Measurements from ENCODE around the gene UGT8. TPM values are rescaled to one million over a fixed set of nuclear protein-coding genes. Genes with fewer than 3 reads are reported as not detected.

Gene UGT8
- total RNA-seq = under 1 TPM in 1 of 2 experiments, not detected in 1; 0.11 TPM
- 0.08 TPM for polyA plus RNA-seq (2013, experiment 1 of 2)
- 0.05 TPM for polyA plus RNA-seq (2013, experiment 2 of 2)
- total RNA-seq = 0 to 1.6 (median 0.24) reads per million in 172 experiments

- peak within 1 kb of the TSS; percentile 60 for H3K4me3 Mint-ChIP-seq
- H3K36me3 Mint-ChIP-seq (ENCODE audit: low read depth) = no peaks in the 10 kb centered on the region
- TF ChIP-seq CTCF (IDR thresholded peaks at IDR 0.05) = no peak
- peak within 1 kb of the TSS; percentile 17 for H3K4me3 ChIP-seq (ENCODE audit: low read length)
- H3K4me1 Mint-ChIP-seq (ENCODE audit: low read depth) = peaks cover 11% of the 10 kb centered on the region
- H3K27ac Mint-ChIP-seq = no peak within 1 kb of the TSS
- H3K9me3 ChIP-seq (ENCODE audit: control insufficient read depth in 1 of 2, insufficient read depth in 1 of 2, low read length in 2 of 2) = peaks cover 0 to 13% of the 10 kb centered on the region in 2 experiments
- intact Hi-C loops (cut with DNase I, micrococcal nuclease) = no loop called here
- H3K4me1 ChIP-seq (ENCODE audit: insufficient read depth, low read length) = peaks cover 13% of the 10 kb centered on the region
- POLR2A ChIA-PET = no interaction called here
- ATAC-seq (ENCODE audit: poor library complexity) (peak; percentile 32), DNase-seq (peak in 5 of 14 experiments; percentile 14 to 36 (median 16))
- H3K27me3 ChIP-seq (ENCODE audit: control insufficient read depth in 1 of 2, insufficient read depth in 2 of 2, low read length in 2 of 2) = peaks cover 19 to 28% of the 10 kb centered on the region in 2 experiments
- H3K9me3 Mint-ChIP-seq = no peaks in the 10 kb centered on the region
- H3K36me3 ChIP-seq (ENCODE audit: insufficient read depth, low read length) = no peaks in the 10 kb centered on the region
- CTCF ChIA-PET = no interaction called here
- no peak within 1 kb of the TSS for H3K27ac ChIP-seq (ENCODE audit: low read depth in 1 of 2, low read length in 2 of 2)
- H3K27me3 Mint-ChIP-seq = peaks cover 33% of the 10 kb centered on the region
These were observed at the start of gene UGT8 for GRCh38 chr4:114598191-114599121. Gene UGT8 (plus strand): TSS chr4:114598807. CDS start chr4:114622881, 24,074 bp downstream.

- intact Hi-C loops (cut with DNase I, micrococcal nuclease) = no loop called here
- no peak overlapping the region for H3K4me3 Mint-ChIP-seq
- DNase-seq = no peak
- no peaks in the 10 kb centered on the region for H3K4me1 Mint-ChIP-seq (ENCODE audit: low read depth)
- Histone ChIP-seq H3K9me3 (ENCODE audit: control insufficient read depth in 1 of 2, insufficient read depth in 1 of 2, low read length in 2 of 2) (peaks cover 0 to 5% of the 10 kb centered on the region in 2 experiments), H3K4me3 (ENCODE audit: low read length) (no peak overlapping the region), H3K36me3 (ENCODE audit: insufficient read depth, low read length) (no peaks in the 10 kb centered on the region), H3K27me3 (ENCODE audit: control insufficient read depth in 1 of 2, insufficient read depth in 2 of 2, low read length in 2 of 2) (no peaks in the 10 kb centered on the region), H3K4me1 (ENCODE audit: insufficient read depth, low read length) (no peaks in the 10 kb centered on the region), H3K27ac (ENCODE audit: low read depth in 1 of 2, low read length in 2 of 2) (no peak overlapping the region)
- ChIA-PET CTCF (no interaction called here), POLR2A (no interaction called here)
- no peak for ATAC-seq (ENCODE audit: poor library complexity)
- H3K36me3 Mint-ChIP-seq (ENCODE audit: low read depth) = no peaks in the 10 kb centered on the region
- H3K27ac Mint-ChIP-seq = no peak overlapping the region
- TF ChIP-seq CTCF (IDR thresholded peaks at IDR 0.05) = no peak
- H3K27me3 Mint-ChIP-seq = no peaks in the 10 kb centered on the region
- H3K9me3 Mint-ChIP-seq = peaks cover 2% of the 10 kb centered on the region
These were observed 49.0 kb upstream of the UGT8 start for GRCh38 chr4:114549638-114550037.

GRCh38 chr4:114558446-114559020, 40.1 kb upstream of the UGT8 start:
- Histone ChIP-seq H3K4me3 (ENCODE audit: low read length) (no peak overlapping the region), H3K36me3 (ENCODE audit: insufficient read depth, low read length) (no peaks in the 10 kb centered on the region), H3K9me3 (ENCODE audit: control insufficient read depth in 1 of 2, insufficient read depth in 1 of 2, low read length in 2 of 2) (peaks cover 0 to 6% of the 10 kb centered on the region in 2 experiments), H3K27ac (ENCODE audit: low read depth in 1 of 2, low read length in 2 of 2) (no peak overlapping the region), H3K4me1 (ENCODE audit: insufficient read depth, low read length) (no peaks in the 10 kb centered on the region), H3K27me3 (ENCODE audit: control insufficient read depth in 1 of 2, insufficient read depth in 2 of 2, low read length in 2 of 2) (no peaks in the 10 kb centered on the region)
- Mint-ChIP-seq H3K4me1 (ENCODE audit: low read depth) (no peaks in the 10 kb centered on the region), H3K9me3 (peaks cover 2% of the 10 kb centered on the region), H3K4me3 (no peak overlapping the region), H3K36me3 (ENCODE audit: low read depth) (no peaks in the 10 kb centered on the region), H3K27ac (no peak overlapping the region), H3K27me3 (no peaks in the 10 kb centered on the region)
- ChIA-PET CTCF (no interaction called here), POLR2A (no interaction called here)
- intact Hi-C loops (cut with DNase I, micrococcal nuclease) = no loop called here
- no peak for TF ChIP-seq CTCF (IDR thresholded peaks at IDR 0.05)
- no peak for ATAC-seq (ENCODE audit: poor library complexity)
- no peak for DNase-seq
